Glomerular visceral epithelial cell (primary cell): Measurements from ENCODE around the gene CYP4B1.
A peak's percentile ranks its signal among the peaks of the same experiment; 100 is the strongest.
"Not testable (repeated sequence)": the region's sequence is repeated elsewhere in the genome, so short reads cannot be mapped to it uniquely, and the experiment has no call there.

ENCODE experiments used
- DNase-seq: peaks from one replicate; pipeline ENCODE4 v3.0.0-alpha.2; 2016; ENCODE audit errors: extremely low spot score

CYP4B1 gene

DNA sequence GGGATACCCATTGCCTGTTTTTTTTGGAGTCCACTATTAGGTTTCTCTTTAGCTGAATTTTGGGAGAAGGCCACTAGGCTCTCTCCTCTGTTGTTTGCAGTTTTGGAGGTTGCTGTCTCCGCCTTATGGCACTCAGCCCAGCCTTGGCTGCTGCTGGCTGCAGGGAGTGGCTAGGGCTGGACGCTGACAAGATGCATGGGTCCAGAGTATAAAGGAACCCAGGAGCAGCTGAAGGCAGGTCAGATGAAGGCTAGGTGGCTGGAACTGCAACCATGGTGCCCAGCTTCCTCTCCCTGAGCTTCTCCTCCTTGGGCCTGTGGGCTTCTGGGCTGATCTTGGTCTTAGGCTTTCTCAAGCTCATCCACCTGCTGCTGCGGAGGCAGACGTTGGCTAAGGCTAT, at the start of gene CYP4B1:
CYP4B1 (plus strand) TSS at position 237 of the 400 bp plus-strand sequence; CDS start at position 273, 36 bp downstream.
- no peak for DNase-seq

DNA sequence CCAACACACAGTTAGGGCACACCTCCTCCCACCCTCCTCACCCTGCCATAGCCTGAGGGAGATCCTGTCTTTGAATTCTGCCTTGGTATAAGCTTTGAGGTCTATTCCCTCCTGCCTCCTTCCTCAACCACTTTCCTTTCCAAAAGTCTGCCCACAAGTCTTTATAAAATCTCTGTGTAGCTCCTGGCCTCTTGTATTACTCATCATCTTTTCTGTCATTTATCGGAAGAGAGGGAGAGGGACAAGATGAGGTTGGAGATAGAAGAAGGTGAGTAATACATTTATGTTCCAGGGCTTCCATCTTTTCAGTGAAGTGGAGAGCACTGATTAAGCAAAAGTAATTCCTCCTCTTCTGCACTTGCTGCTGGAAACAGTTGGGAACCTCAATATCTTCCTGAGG, 49.4 kb upstream of the CYP4B1 start:
- DNase-seq, result no peak

DNA sequence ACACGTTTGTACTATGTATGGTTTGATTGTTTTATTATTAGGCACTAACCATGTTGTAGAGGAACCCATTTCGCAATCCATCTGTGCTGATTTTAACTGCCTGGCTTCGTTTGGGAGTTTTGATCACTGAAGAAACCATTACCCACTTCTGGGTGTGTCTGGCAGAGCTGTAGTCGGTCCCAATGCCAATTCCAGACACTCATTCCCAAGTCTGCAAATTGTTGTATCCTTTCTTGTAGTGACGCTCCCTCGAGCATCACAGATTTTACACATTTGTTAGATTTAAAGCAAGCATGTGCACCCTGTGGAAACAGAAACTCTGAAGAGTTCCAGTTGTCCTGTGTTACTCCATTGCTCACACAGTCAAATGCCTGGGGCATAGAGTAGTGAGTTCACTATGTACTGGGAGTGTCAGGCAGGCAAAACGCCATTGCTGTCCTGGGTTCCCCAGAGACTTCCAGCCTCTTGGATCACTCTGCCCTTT, 48.9 kb upstream of the CYP4B1 start:
- DNase-seq, result no peak

DNA sequence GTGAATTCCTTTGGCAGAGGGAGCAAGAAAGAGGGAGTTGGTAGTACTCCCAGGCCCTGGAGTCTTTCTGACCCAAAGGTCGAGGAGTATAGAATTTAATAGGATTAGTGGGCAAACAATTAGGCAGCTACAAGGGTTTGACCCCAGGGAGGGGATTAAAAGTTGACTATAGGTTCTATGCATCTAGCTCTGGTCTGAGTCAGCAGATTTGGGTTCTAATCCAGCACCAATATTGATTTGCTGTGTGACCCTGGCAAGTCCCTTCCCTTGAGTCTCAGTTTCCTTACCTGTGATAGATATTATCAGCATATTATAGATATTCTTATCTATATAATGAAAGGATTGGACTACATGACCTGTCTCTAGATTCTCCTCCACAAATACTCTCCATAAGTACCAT, 44.9 kb upstream of the CYP4B1 start:
- no peak for DNase-seq

DNA sequence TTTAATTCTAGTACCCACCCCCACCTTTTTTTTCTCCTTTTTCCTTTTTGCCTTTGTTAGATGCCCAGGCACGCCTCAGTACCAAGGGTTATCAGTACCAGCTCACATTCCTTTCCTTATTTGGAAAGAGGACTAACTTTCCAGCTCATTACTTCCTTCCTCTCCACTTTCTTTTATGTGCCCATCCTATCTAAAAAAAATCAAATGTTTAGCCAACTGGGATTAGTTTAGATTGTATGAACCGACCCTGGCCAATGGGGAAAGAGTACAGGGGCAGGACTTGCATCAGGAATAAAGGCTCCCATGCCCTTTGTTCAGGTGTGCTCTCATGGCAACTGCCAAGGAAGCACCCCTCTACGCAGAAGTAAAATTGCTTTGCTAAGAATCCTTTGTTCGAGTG, 44.1 kb upstream of the CYP4B1 start:
- not testable (repeated sequence) for DNase-seq

DNA sequence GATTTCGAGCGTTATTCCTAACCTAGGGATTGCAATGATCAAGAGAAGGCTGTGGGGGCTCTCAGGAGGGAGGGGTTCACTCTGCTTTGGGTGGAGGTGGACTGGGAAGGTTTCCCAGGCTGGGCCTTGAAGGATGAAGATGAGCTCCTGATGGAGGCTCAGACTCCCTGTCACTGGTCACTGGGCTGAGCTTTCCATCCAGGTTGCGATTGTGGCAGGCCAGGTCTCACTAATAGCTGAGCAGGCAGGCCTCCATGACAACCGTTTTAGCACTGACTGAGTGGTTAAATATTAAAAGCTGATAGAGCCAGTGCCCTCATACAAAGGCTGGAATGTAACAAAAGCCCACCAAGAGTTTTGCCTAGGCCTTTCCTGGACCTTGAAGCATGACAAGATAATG, 43.7 kb upstream of the CYP4B1 start:
- peak; percentile 17 for DNase-seq

DNA sequence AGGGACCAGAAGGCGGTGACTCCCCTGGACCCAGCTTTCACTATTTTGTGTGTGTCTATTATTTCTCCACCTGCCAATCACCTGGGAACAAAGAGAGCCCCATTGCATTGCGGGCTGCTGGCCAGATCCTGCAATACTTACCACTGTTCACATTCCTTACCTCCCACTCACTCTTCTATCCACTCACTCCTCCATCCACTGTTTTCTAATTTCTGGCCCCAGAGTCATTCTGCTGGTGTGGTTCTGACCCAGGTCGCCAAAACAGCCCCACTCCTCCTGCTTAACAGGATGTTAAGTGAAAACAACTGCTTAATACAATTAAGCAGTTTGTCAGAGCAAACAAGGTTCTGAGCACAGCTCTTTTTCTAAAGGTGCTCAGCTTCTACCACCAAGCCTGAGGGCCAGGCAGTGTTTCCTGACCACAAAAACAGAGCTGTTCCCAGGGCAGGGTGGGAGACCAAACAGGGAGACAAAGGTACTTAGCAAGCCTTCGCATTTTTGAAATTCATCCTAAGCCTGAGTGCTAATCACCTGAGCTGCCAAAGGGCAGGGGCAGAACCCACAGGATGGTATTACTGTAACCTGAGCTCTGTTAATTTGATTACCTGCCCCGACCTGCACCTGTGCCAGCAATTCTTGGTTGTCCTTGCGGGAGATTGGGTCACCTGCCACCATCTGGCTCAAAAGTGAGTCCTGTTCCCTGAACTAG, 41.4 kb upstream of the CYP4B1 start:
- peak; percentile 32 for DNase-seq

DNA sequence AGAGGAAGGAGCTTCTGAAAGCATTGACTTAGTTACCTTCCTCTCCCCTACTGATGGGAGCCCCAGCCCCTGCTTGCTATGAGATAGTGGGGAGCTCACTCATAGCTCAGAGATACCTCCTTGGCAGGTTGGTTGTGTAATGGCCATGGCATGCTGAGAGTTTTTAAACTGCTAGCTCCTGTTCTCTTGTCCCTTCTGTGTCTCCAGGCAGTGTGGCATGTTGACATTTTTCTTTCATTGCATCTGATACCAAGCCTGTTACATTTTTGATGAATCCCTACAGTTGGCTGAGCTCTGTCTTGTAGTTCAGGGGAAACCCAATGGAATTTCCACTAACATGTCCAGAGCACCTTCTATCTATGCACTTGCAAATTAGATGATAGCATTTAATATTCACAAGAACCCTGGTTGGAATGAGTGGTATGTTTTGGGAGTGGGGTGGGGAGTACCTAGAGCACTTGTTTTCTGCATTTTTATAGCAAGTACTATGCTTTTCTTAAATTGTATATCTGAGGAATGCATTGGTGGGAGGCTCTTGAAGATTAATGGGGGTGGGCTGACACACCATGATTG, 40.8 kb upstream of the CYP4B1 start:
- DNase-seq, result no peak

DNA sequence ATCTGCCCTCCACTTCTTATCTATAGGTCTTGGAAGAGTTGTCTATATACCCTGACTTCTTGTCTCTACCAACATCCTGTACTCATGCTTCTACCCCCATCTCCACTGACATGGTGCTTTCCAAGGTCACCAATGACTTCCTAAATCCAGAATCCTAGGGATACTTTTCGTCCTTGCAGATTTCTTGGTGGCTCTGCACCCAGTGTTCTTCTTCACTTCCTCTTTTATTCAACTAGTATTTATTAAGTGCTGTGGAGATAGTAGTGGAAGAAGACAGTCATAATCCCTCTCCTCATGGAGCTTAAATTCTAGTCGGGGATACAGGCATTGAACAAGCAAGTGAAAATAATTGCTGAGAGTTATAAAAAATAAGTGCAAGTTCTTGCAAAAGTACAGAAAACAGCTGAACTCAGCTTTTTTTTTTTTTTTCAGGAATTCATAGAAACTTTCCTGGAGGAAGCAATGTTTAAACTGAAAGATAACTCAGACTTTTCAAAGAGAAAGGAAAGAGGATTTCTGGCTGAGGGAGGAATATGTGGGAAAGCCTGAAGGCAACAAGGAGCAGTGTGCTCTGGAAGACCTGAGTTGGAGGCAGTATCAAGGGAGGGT, 38.2 kb upstream of the CYP4B1 start:
- DNase-seq, result no peak

DNA sequence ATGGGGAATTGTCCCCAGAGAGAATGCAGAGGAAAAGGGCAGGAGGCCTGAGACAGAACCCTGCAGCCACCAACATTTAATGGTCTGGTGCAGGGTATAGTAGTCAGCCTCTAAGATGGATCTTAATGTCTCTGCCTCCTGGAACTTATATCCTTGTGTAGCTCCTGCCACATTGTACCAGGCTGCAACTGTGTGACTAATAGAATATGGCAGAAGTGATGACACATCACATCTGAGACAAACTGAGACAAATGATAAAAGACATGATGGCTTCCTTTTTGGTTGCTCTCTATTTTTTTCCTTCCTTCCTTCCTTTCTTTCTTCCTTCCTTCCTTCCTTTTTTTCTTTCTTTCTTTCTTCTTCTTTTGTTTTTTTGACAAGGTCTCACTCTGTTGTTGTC, 37.1 kb upstream of the CYP4B1 start:
- no peak for DNase-seq

DNA sequence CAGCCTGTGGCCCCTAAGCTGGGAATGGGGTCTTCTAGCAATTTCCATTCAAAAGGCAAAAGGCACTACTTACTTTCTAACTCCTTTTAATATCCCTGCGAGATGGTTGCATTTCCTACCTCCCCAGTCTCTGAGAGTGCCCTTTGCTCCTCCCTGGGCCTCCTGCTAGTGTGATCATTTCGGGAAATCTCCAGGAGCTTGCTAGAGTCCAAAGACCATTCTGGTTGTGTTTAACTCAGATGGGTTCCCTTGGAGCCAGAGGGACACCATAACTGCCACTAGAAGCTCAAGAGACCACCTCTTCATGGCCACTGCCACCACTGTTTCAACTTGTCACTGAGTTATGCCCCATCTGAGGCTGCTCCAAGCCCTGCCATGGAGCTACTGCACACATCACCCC, 34.4 kb upstream of the CYP4B1 start:
- DNase-seq, result no peak

DNA sequence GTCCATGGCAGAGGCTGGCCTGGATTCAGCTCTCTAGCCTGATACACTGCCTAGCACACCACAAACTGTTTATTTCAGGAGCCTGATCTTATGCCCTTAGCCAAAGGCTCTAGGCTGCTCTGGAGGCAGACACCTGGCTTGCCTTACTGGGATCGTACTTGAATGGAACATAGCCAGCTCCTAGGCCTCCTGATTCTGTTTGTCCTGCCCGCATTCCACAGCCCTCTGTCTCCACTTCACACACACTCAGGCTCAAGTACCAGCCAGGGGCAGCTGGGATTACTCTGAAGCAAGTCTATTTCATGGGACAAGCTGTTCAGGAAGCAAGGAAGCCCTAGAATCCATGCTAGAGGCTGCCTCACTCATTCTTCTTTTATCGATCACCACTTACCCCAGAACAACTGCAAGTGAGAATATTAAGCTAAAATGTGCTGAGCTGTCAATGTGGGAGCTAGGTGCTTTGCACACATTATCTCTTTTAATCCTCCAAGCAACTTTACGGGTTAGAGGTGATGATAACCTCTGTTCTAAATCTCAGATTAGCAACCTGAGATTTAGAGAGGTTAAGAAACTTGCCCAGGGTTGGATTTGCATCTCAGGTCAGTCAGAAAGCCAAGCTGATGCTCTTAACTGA, 31.1 kb upstream of the CYP4B1 start:
- DNase-seq, result no peak

DNA sequence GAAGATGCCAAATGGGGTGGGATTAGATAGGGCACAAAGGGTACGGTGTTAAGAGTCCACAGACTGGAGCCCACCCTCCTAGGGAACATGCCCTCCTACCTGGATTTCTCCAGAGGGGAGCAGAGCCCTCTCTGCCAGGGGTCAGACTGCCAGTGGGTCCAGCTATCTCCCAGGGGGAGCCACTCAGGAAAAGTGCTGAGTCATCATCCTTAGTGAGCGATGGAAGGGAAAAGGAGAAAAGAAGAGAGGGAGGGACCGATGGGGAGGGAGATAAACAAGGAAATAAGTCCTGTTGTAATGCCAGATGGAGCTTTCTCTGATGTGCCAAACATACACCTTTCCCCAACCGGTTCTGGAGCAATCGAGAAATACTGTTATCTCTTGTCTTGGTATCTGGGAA, 30.4 kb upstream of the CYP4B1 start:
- DNase-seq, result no peak

DNA sequence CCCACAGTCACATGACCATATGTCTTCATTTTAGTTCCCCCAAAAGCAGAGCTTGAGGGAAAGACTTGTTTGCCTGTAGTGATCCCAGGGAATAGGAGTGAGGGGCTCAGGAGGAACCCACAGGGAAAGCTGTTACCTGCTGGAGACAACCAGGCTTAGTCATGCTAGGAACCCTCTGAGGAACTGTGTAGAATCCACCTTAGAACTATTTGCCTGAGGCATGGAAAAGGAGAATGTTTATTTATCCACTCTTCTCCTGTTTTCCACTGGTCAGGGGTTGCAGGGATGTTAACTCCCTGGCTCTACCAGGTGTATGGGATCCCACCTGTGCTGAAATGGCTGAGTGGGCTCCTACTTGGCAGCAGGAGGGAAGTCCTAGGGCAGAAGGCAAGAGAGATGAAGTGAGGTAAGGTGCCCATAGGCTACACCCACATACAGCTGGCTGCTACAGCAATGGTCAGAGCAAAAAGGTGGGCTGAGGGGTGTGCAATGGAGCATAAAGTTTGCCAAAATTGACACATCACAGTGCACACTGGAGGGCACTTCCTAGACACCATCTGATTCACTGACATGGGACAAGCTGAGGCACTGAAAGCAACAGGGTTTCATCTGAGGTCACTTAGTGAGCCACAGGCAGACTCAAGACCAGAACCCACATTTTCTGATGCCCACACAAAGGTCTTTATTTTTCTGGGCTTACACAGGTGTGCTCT, 29.7 kb upstream of the CYP4B1 start:
- no peak for DNase-seq

DNA sequence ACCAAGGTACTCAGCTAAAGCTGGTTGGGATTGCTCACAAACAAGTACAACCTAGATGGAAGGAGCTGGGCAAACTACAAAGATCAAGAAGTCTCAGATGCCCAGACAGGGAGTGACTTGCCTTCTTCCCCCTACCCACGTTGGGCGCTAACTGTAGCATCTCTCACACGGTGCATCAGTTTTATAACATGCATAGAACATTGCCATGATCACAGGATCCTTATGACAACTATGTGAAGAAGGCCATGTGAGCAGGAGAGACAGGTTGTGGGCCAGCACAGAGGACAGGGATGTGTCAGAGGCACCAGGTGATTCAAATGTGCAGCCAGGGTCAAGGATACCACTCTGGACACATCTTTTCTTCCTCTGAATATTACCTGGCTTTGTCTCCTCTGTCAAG, 28.3 kb upstream of the CYP4B1 start:
- DNase-seq, result no peak

DNA sequence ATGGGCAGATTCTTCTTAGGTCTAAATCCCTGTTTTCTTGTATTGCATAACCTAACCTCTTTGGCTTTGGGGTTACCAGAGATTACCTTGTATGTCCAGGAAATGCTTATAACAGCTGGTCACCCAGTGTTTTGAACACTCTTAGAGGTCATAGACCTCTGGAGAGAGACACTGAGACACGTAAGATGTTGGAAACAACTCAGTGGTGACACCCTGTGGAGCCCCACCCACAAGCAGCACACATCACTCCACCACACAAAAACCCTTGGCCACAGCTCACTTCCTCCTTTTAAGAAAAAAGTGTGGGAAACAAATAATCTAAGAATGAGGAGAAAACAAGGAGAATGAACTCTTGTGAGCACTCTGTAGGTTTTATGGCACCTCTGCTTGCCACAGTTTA, 26.3 kb upstream of the CYP4B1 start:
- no peak for DNase-seq

DNA sequence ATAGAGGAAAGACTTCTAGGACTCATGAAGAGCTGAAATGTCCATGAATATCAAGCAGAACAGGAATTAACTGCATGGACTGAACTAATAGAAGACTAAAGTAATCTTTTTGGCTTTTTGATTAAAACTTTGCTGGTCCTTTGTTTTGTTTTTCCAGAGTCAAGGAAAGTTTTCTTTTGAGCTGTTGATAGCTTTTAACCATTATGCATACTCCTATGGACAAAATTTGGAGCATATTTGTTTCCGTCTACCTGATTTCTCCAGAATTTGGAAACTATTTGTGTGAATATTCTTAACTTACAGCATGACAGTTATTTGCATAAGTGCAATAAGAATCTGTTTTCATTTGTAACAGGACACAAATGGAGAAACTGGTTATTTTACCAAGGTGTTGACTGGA, 24.5 kb upstream of the CYP4B1 start:
- no peak for DNase-seq

DNA sequence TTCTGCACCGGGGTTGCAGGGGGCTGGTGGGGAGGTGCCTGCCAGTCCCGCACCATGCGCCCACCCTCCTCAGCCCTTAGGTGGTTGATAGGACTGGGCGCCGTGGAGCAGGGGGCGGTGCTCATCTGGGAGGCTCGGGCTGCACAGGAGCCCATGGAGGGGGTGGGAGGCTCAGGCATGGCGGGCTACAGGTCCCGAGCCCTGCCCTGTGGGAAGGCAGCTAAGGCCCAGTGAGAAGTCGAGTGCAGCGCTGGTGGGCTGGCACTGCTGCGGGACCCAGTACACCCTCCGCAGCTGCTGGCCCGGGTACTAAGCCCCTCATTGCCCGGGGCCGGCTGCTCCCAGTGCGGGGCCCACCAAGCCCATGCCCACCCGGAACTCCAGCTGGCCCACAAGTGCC, 20.4 kb upstream of the CYP4B1 start:
- DNase-seq, result not testable (repeated sequence)

DNA sequence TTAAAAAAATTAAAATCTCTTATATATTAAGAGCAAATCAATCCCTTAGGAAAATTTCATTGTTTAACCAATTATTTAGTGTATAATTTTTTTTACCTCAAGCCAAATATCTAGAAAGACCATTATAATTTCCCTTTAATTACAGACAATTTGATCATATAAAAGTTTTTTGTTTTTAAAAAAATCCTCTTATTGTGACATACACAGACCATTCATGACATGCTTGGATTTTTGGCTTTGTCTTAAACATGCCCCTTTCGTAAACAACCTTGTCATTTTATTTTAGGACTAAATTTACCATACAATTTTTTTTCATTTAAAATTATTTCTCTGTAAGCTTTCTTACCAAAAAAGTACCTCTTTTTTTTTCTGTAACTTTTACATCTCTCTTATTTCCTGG, 14.2 kb upstream of the CYP4B1 start:
- DNase-seq, result no peak

DNA sequence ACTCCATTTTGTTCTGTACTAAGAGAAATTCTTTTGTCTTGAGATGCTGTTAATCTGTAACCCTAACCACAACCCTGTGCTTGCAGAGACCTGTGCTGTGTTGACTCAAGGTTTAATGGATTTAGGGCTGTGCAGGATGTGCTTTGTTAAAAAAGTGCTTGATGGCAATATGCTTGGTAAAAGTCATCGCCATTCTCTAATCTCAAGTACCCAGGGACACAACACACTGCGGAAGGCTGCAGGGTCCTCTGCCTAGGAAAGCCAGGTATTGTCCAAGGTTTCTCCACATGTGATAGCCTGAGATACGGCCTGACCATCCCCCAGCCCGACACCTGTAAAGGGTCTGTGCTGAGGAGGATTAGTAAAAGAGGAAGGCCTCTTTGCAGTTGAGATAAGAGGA, 10.2 kb upstream of the CYP4B1 start:
- DNase-seq, result peak; percentile 31

DNA sequence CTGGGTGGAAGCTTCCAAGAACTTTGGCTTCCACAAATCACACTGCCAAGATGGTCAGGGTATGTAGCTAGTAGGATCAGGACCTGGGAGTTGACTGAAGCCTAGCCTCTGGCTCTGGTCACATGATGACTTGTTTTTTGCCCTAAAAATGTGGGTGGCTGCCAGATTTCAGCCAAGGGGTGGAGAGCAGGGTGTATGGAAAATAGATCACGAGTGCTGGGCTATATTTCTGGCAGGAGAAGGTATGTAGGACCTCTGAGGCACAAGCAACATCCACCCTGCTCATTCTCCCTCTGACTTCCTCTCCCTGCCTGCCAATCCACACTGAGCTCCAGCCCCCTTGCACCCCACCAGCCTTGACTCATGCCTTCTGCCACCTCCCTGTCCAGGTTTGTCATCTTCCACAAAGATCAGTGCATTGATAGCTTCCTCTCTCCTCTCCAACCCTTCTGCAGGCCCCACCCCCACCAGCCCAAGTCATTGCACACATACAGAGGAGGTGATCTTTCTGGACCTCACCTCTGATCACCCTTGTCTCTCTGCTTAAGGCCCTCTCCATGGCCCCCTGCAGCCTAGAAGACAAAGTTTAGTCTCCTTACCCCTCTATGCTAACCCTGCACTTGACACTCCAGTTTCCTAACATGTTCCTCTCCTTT, 8.3 kb upstream of the CYP4B1 start:
- DNase-seq, result no peak

DNA sequence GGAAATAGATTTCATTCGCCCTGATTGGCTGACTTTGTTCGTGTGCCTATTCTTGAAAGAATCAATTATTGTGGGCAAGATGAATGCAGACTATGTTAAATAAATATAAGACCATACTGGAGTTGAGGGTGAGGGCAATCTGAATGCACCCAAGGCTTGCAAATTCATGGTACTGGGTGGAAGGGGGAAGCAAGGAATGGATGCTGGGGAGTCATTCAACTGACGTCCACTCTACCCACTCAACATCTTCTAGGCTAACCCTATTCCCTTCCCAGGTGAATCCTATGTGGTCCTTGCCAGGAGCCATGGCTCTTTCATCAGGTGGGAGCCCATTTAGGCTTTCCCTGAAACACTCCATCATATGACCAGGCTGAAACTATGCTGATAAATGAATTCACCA, 5.7 kb upstream of the CYP4B1 start:
- no peak for DNase-seq
